Right atrium auricular region (tissue), 2 donors: ENCODE data around the gene MAML2. TPM values are rescaled to one million over a fixed set of nuclear protein-coding genes. Genes with fewer than 3 reads are reported as not detected.

ENCODE experiments used
- DNase-seq: peaks from one replicate; pipeline ENCODE4 v3.0.0-alpha.2; 2019; ENCODE audit warnings: low spot score
- H3K27ac ChIP-seq, 2 donors: fragments of 200-600 bp; sonication (generic); 1 replicate in 1 of 2; 2 replicates in 1 of 2; pipeline ENCODE4 v1.5.1; 2016 to 2019
- H3K27me3 ChIP-seq, 2 donors: fragments of 200-600 bp; sonication (generic); one replicate each; pipeline versions ENCODE4 v1.5.1 to v1.6.0; 2017 to 2019
- H3K36me3 ChIP-seq: fragments of 200-600 bp; sonication (generic); one replicate; pipeline ENCODE4 v1.5.1; 2016
- H3K4me1 ChIP-seq, 2 donors: fragments of 200-600 bp; sonication (generic); one replicate each; pipeline versions ENCODE4 v1.5.1 to v1.6.0; 2017 to 2019
- H3K4me3 ChIP-seq, 2 donors: fragments of 200-600 bp; sonication (generic); 1 replicate in 1 of 2; 2 replicates in 1 of 2; pipeline ENCODE4 v1.5.1; 2017 to 2019; ENCODE audit warnings: mild to moderate bottlenecking in 1 of 2, moderate library complexity in 1 of 2
- H3K9me3 ChIP-seq, 2 donors: fragments of 200-600 bp; sonication (generic); one replicate each; pipeline ENCODE4 v1.5.1; 2019
- CTCF ChIP-seq, 2 donors: fragments of 200-600 bp; sonication (generic); IDR thresholded peaks; one replicate each; pipeline ENCODE4 v1.5.1; 2019; ENCODE audit warnings: antibody characterized with exemption in 2 of 2
- total RNA-seq, 2 donors: library from RNA; depleted of rRNA; stranded (reverse); fragments of >200 nt; gene quantifications; one replicate each; pipeline ENCODE4 v1.1.0, GENCODE V29; 2016

The MAML2 gene
- total RNA-seq, 2 donors from 2014 or later: 7.6 to 16.6 TPM

GRCh38 chr11:96173422-96173821, 169.6 kb downstream of the MAML2 start:
- H3K4me1 ChIP-seq: peaks cover 0 to 12% of the 10 kb centered on the region in 2 donors
- no peak for TF ChIP-seq CTCF (IDR thresholded peaks at IDR 0.05)
- H3K27me3 ChIP-seq: no peaks in the 10 kb centered on the region
- H3K9me3 ChIP-seq: no peaks in the 10 kb centered on the region
- DNase-seq: no peak
- no peaks in the 10 kb centered on the region for H3K36me3 ChIP-seq
- no peak overlapping the region for H3K4me3 ChIP-seq
- H3K27ac ChIP-seq: no peak overlapping the region

- DNase-seq: no peak
- Histone ChIP-seq H3K9me3 (no peaks in the 10 kb centered on the region), H3K27me3 (no peaks in the 10 kb centered on the region), H3K4me3 (no peak overlapping the region), H3K4me1 (peaks cover 0 to 15% of the 10 kb centered on the region in 2 donors), H3K36me3 (no peaks in the 10 kb centered on the region), H3K27ac (no peak overlapping the region)
- TF ChIP-seq CTCF (IDR thresholded peaks at IDR 0.05): no peak
These were observed 170.4 kb downstream of the MAML2 start for GRCh38 chr11:96172604-96173003.

- peaks cover 0 to 27% of the 10 kb centered on the region in 2 donors for H3K4me1 ChIP-seq
- no peaks in the 10 kb centered on the region for H3K27me3 ChIP-seq
- H3K36me3 ChIP-seq: no peaks in the 10 kb centered on the region
- H3K27ac ChIP-seq: peak overlapping the region; percentile 23 to 49
- H3K4me3 ChIP-seq: no peak overlapping the region
- no peak for TF ChIP-seq CTCF (IDR thresholded peaks at IDR 0.05)
- no peak for DNase-seq
- H3K9me3 ChIP-seq: no peaks in the 10 kb centered on the region
These were observed 173.7 kb downstream of the MAML2 start for GRCh38 chr11:96169250-96169649.

- H3K27me3 ChIP-seq: no peaks in the 10 kb centered on the region
- DNase-seq: no peak
- no peak overlapping the region for H3K4me3 ChIP-seq
- no peak for TF ChIP-seq CTCF (IDR thresholded peaks at IDR 0.05)
- H3K4me1 ChIP-seq: peaks cover 0 to 27% of the 10 kb centered on the region in 2 donors
- no peaks in the 10 kb centered on the region for H3K36me3 ChIP-seq
- peak overlapping the region; percentile 23 to 49 for H3K27ac ChIP-seq
- H3K9me3 ChIP-seq: no peaks in the 10 kb centered on the region
These were observed 174.4 kb downstream of the MAML2 start for GRCh38 chr11:96168623-96169022.

GRCh38 chr11:96167787-96168186, 175.2 kb downstream of the MAML2 start:
- no peaks in the 10 kb centered on the region for H3K9me3 ChIP-seq
- H3K4me1 ChIP-seq: peaks cover 0 to 36% of the 10 kb centered on the region in 2 donors
- peak overlapping the region in 1 of 2 donors; percentile 23 for H3K27ac ChIP-seq
- H3K4me3 ChIP-seq: no peak overlapping the region
- no peak for DNase-seq
- no peaks in the 10 kb centered on the region for H3K27me3 ChIP-seq
- TF ChIP-seq CTCF (IDR thresholded peaks at IDR 0.05): no peak
- H3K36me3 ChIP-seq: no peaks in the 10 kb centered on the region

GRCh38 chr11:96167203-96167758, 175.7 kb downstream of the MAML2 start:
- H3K4me3 ChIP-seq: no peak overlapping the region
- H3K27me3 ChIP-seq: no peaks in the 10 kb centered on the region
- no peaks in the 10 kb centered on the region for H3K36me3 ChIP-seq
- peaks cover 0 to 39% of the 10 kb centered on the region in 2 donors for H3K4me1 ChIP-seq
- DNase-seq: no peak
- TF ChIP-seq CTCF (IDR thresholded peaks at IDR 0.05): no peak
- no peaks in the 10 kb centered on the region for H3K9me3 ChIP-seq
- H3K27ac ChIP-seq: peak overlapping the region in 1 of 2 donors; percentile 26
